DOHH2 (cell line): ENCODE data around the gene ATP1A1.

Experiments used
- H3F3A ChIP-seq: fragments of 200-600 bp; sonication (generic), shearing (Covaris generic); 2 replicates; pipeline ENCODE4 v1.6.0; 2016; ENCODE audit warnings: antibody characterized with exemption, mild to moderate bottlenecking; ENCODE audit not compliant: control insufficient read depth, insufficient read depth
- H3K27ac ChIP-seq: fragments of 200-600 bp; sonication (generic); 2 replicates; pipeline ENCODE4 v1.5.1; 2014; ENCODE audit warnings: low read depth, mild to moderate bottlenecking, low read length, moderate library complexity
- H3K27me3 ChIP-seq: fragments of 200-600 bp; sonication (generic); 2 replicates; pipeline ENCODE4 v1.6.1; 2014; ENCODE audit warnings: mild to moderate bottlenecking, low read length, mixed read lengths; ENCODE audit not compliant: control insufficient read depth
- H3K36me3 ChIP-seq: fragments of 200-600 bp; sonication (generic); 2 replicates; pipeline ENCODE4 v1.6.1; 2014; ENCODE audit warnings: mild to moderate bottlenecking, low read length, moderate library complexity, mixed read lengths; ENCODE audit not compliant: control insufficient read depth
- H3K4me1 ChIP-seq: fragments of 200-600 bp; sonication (generic); 2 replicates; pipeline ENCODE4 v1.6.1; 2014; ENCODE audit warnings: mild to moderate bottlenecking, low read length, mixed read lengths; ENCODE audit not compliant: control insufficient read depth
- H3K4me2 ChIP-seq: fragments of 200-600 bp; sonication (generic); 2 replicates; pipeline ENCODE4 v1.6.0; 2014; ENCODE audit warnings: mild to moderate bottlenecking, low read length, moderate library complexity
- H3K4me3 ChIP-seq: fragments of 200-600 bp; sonication (generic); 2 replicates; pipeline ENCODE4 v1.5.1; 2014; ENCODE audit warnings: mild to moderate bottlenecking, low read length, mixed read lengths
- H3K79me2 ChIP-seq: fragments of 200-600 bp; sonication (generic); 2 replicates; pipeline ENCODE4 v1.6.1; 2014; ENCODE audit warnings: mild to moderate bottlenecking, low read length, mixed read lengths; ENCODE audit not compliant: control insufficient read depth
- H3K9me2 ChIP-seq: fragments of 200-600 bp; sonication (generic); replicated peaks from 2 replicates; pipeline ENCODE4 v1.6.1; 2014; ENCODE audit warnings: mild to moderate bottlenecking, low read length, mixed read lengths; ENCODE audit not compliant: control insufficient read depth
- H3K9me3 ChIP-seq: fragments of 200-600 bp; sonication (generic); 2 replicates; pipeline ENCODE4 v1.6.1; 2014; ENCODE audit warnings: antibody characterized with exemption, low read length, mixed read lengths; ENCODE audit not compliant: control insufficient read depth, insufficient read depth
- H4K20me1 ChIP-seq: fragments of 200-600 bp; sonication (generic); 2 replicates; pipeline ENCODE4 v1.6.0; 2014; ENCODE audit warnings: low read depth, mild to moderate bottlenecking, antibody characterized with exemption, low read length, moderate library complexity; ENCODE audit not compliant: control insufficient read depth, insufficient read depth
- EZH2phosphoT487 ChIP-seq: fragments of 200-600 bp; sonication (generic); IDR thresholded peaks from 2 replicates; pipeline ENCODE4 v1.6.1; 2017; ENCODE audit warnings: borderline replicate concordance, mild to moderate bottlenecking, antibody characterized with exemption, low read length, moderate library complexity, mixed read lengths
- TF ChIP-seq, protein P1 (sequence below): fragments of 200-600 bp; sonication (generic); IDR thresholded peaks from one replicate; pipeline ENCODE4 v1.5.1; 2014; ENCODE audit warnings: antibody characterized with exemption, mild to moderate bottlenecking, low read depth, low read length; ENCODE audit not compliant: poor library complexity, severe bottlenecking

ATP1A1 gene

DNA sequence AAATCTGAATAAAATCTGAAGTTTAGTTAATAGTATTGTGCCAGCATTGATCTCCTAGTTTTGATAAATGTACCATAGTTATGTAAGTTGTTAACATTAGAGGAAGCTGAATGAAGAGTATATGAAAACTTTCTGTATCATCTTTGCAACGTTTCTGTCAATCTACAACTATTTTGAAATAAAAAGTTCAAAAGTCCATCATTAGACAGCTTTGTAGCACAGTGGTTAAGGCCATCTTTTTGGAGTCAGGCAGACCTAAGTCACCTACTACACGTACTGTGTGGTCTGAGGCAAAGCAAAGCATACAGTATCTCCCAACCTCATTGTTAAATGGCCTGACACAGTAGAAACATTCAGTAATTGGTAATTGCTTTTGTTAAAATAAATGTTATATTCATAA is 47.9 kb upstream of the ATP1A1 start:
- TF ChIP-seq EZH2phosphoT487 = no peak

DNA sequence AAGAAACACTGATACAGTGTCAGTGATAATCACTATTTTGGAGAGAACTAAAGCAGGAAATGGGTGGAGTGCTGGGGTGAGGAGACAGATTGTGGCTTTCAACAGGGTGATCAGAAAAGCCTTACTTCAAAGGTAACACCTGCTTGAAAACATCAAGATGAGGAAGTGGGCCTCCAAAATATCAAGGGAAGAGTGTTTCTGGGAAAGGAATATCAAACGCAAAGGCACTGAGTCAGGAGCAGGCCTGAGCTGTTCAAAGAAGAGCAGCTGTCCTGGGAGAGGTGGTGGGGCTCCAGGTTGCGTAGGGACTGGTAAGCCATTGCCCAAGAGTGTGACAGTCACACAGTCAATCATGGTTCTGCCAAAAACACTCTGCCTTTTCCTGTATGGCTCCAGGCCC is 47.1 kb upstream of the ATP1A1 start:
- H3K4me2 ChIP-seq = peak overlapping the region; percentile 74
- H3K9me3 ChIP-seq = no peaks in the 10 kb centered on the region
- no peaks in the 10 kb centered on the region for H3K27me3 ChIP-seq
- H3K79me2 ChIP-seq = no peaks in the 10 kb centered on the region
- no peaks in the 10 kb centered on the region for H3K9me2 ChIP-seq
- H3K36me3 ChIP-seq = peaks cover 3% of the 10 kb centered on the region; the same call in 1 of the 2 replicates
- peak overlapping the region; percentile 54 for H3K4me3 ChIP-seq
- peaks cover 28% of the 10 kb centered on the region for H3F3A ChIP-seq
- TF ChIP-seq, protein P1, sequence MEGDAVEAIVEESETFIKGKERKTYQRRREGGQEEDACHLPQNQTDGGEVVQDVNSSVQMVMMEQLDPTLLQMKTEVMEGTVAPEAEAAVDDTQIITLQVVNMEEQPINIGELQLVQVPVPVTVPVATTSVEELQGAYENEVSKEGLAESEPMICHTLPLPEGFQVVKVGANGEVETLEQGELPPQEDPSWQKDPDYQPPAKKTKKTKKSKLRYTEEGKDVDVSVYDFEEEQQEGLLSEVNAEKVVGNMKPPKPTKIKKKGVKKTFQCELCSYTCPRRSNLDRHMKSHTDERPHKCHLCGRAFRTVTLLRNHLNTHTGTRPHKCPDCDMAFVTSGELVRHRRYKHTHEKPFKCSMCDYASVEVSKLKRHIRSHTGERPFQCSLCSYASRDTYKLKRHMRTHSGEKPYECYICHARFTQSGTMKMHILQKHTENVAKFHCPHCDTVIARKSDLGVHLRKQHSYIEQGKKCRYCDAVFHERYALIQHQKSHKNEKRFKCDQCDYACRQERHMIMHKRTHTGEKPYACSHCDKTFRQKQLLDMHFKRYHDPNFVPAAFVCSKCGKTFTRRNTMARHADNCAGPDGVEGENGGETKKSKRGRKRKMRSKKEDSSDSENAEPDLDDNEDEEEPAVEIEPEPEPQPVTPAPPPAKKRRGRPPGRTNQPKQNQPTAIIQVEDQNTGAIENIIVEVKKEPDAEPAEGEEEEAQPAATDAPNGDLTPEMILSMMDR = no peak
- no peak for TF ChIP-seq EZH2phosphoT487
- H4K20me1 ChIP-seq = no peaks in the 10 kb centered on the region
- peaks cover 74% of the 10 kb centered on the region for H3K4me1 ChIP-seq
- H3K27ac ChIP-seq = peak overlapping the region; percentile 87

More for the DNA sequence above, 47.9 kb upstream of the ATP1A1 start:
- Histone ChIP-seq H3K9me2 (no peaks in the 10 kb centered on the region), H3K27ac (peak overlapping the region; percentile 87), H3K27me3 (no peaks in the 10 kb centered on the region), H3K36me3 (peaks cover 3% of the 10 kb centered on the region; the same call in 1 of the 2 replicates), H3K9me3 (no peaks in the 10 kb centered on the region), H3F3A (peaks cover 20% of the 10 kb centered on the region), H4K20me1 (no peaks in the 10 kb centered on the region), H3K4me2 (peak overlapping the region; percentile 40), H3K79me2 (no peaks in the 10 kb centered on the region), H3K4me3 (peak overlapping the region; percentile 38), H3K4me1 (peaks cover 72% of the 10 kb centered on the region)

DNA sequence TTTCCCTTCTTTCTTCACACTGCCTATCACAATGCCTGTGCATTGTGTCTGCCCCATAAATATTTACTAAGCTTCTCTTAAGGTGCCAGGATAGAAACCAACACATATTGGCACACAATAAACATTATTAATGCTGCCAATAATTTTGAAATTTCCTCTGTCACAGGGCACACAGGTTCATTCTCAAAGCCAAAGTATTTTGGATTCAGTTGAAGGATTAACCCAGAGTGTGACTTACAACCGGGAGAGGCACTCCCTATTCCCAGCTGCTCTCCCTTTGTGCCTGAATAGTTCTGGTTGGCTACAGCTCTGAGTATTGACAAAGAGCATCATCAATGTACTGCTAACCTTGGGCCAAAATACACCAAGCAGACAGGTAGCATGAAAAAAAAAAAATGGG is 46.6 kb upstream of the ATP1A1 start:
- Histone ChIP-seq H3K27ac (peak overlapping the region; percentile 87), H3K9me2 (no peaks in the 10 kb centered on the region), H3K27me3 (no peaks in the 10 kb centered on the region), H3K4me2 (peak overlapping the region; percentile 74), H3K9me3 (no peaks in the 10 kb centered on the region), H3K4me1 (peaks cover 78% of the 10 kb centered on the region), H4K20me1 (no peaks in the 10 kb centered on the region), H3K79me2 (no peaks in the 10 kb centered on the region), H3F3A (peaks cover 28% of the 10 kb centered on the region), H3K4me3 (peak overlapping the region; percentile 54), H3K36me3 (peaks cover 3% of the 10 kb centered on the region; the same call in 1 of the 2 replicates)
- TF ChIP-seq, protein P1 = no peak
- no peak for TF ChIP-seq EZH2phosphoT487

DNA sequence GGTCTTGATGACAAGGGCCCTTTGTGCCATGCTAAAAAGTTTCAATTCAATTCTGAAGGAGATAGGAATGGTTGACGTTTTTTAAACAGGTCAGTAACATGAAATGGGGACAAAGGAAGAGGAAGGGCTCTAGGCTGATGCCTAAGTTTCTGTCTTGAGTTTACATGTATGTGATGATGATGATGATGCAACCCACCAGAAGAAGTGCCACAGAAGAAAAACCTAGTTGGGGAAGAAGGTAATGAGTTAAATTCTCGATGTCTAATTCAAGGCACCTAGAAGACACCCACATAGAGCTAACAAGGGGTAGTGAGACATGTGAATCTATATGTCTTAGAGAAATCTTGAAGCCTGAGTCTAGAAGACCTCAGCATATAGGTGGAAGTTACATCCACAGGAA is 44.4 kb upstream of the ATP1A1 start:
- H4K20me1 ChIP-seq = no peaks in the 10 kb centered on the region
- H3K36me3 ChIP-seq = peaks cover 3% of the 10 kb centered on the region; the same call in 1 of the 2 replicates
- H3K4me2 ChIP-seq = peak overlapping the region; percentile 72
- H3K9me2 ChIP-seq = no peaks in the 10 kb centered on the region
- peak overlapping the region; percentile 57 for H3K4me3 ChIP-seq
- peaks cover 95% of the 10 kb centered on the region for H3K4me1 ChIP-seq
- H3K9me3 ChIP-seq = no peaks in the 10 kb centered on the region
- H3F3A ChIP-seq = peaks cover 28% of the 10 kb centered on the region
- H3K27ac ChIP-seq = peak overlapping the region; percentile 94
- no peak for TF ChIP-seq EZH2phosphoT487
- TF ChIP-seq, protein P1 = no peak
- no peaks in the 10 kb centered on the region for H3K79me2 ChIP-seq
- H3K27me3 ChIP-seq = no peaks in the 10 kb centered on the region
